Measurements from ENCODE around the gene TBX4.

The TBX4 gene

GRCh38 chr17:61534414-61534813 is 82.2 kb downstream of the TBX4 start:
- DNase-seq: no peak

Data from NCI-H510A treated with DMSO at 0.1 percent for 48 hours (cell line).